ENCODE data around the gene TNRC6B. TPM values are rescaled to one million over a fixed set of nuclear protein-coding genes. Genes with fewer than 3 reads are reported as not detected.

Gene TNRC6B
- total RNA-seq, 1 experiment from 2014 or later, result 44.6 TPM

DNA sequence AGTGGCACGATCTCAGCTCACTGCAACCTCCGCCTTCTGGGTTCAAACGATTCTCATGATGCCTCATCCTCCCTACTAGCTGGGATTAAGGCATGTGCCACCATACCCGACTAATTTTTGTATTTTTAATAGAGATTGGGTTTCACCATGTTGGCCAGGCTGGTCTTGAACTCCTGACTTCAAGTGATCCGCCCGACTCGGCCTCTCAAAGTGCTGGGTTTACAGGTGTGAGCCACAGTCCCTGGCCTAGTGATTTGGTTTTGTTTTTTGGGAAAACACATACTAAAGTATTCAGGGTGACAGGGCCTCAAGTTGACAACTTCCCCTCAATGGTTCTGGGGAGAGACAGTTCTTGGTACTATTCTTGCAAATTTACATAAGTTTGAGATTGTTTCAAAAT lies 22.1 kb downstream of the TNRC6B start:
- Mint-ChIP-seq H3K9me3 (ENCODE audit: low read depth, unreplicated experiment) (no peaks in the 10 kb centered on the region), H3K27me3 (ENCODE audit: unreplicated experiment) (no peaks in the 10 kb centered on the region), H3K4me1 (ENCODE audit: low read depth, unreplicated experiment) (no peaks in the 10 kb centered on the region), H3K27ac (ENCODE audit: unreplicated experiment) (no peak overlapping the region), H3K4me3 (ENCODE audit: low read depth, unreplicated experiment) (no peak overlapping the region), H3K36me3 (ENCODE audit: insufficient read depth, unreplicated experiment) (peaks cover 3% of the 10 kb centered on the region)
- DNase-seq, result no peak
- intact Hi-C loops (cut with micrococcal nuclease; ENCODE audit: unreplicated experiment), result no loop called here
- BruUV-seq (replicated peaks), result no TSS peak
- CTCF ChIA-PET, result interaction anchor here (0.6 kb wide), 1 partner anchor 562 kb away, joined by 3 read pairs; no protein-coding TSS in a partner anchor
- TF ChIP-seq, protein P1, sequence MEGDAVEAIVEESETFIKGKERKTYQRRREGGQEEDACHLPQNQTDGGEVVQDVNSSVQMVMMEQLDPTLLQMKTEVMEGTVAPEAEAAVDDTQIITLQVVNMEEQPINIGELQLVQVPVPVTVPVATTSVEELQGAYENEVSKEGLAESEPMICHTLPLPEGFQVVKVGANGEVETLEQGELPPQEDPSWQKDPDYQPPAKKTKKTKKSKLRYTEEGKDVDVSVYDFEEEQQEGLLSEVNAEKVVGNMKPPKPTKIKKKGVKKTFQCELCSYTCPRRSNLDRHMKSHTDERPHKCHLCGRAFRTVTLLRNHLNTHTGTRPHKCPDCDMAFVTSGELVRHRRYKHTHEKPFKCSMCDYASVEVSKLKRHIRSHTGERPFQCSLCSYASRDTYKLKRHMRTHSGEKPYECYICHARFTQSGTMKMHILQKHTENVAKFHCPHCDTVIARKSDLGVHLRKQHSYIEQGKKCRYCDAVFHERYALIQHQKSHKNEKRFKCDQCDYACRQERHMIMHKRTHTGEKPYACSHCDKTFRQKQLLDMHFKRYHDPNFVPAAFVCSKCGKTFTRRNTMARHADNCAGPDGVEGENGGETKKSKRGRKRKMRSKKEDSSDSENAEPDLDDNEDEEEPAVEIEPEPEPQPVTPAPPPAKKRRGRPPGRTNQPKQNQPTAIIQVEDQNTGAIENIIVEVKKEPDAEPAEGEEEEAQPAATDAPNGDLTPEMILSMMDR (IDR thresholded peaks at IDR 0.05; ENCODE audit: unreplicated experiment), result no peak

DNA sequence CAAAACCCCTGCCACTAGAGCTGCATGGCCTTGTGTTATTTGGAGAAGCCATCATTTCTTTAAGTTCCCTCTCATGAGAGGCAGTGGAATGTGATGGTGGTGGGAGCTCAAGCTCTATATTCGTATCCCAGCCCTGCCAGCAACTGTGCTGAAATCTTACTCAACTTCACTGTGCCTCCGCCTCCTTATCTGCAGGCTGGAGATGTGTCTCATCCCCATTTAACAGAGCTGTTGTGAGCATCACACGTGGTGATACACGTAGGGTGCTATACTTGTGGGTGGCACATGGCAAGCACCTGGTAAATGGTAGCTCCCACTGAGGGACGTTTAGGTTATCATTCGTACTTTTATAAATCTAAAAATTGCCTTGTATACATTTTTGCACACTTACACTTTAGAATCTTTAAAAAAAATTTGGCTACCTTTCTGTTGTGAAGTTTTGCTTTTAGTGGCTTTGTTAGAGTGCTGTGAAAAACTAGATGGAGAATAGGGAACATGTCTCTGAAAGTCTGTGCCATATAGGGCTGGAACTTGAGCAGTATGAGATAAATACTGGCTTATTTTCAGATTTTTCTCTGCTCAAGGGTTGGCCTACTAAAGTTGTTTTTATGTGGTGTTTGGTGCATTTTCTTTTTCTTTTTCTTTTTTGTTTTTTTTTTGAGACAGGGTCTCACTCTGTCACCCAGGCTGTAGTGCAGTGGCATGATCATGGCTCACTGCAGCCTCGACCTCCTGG lies 23.2 kb downstream of the TNRC6B start:
- no TSS peak for BruUV-seq (replicated peaks)
- no peaks in the 10 kb centered on the region for H3K4me1 Mint-ChIP-seq (ENCODE audit: low read depth, unreplicated experiment)

DNA sequence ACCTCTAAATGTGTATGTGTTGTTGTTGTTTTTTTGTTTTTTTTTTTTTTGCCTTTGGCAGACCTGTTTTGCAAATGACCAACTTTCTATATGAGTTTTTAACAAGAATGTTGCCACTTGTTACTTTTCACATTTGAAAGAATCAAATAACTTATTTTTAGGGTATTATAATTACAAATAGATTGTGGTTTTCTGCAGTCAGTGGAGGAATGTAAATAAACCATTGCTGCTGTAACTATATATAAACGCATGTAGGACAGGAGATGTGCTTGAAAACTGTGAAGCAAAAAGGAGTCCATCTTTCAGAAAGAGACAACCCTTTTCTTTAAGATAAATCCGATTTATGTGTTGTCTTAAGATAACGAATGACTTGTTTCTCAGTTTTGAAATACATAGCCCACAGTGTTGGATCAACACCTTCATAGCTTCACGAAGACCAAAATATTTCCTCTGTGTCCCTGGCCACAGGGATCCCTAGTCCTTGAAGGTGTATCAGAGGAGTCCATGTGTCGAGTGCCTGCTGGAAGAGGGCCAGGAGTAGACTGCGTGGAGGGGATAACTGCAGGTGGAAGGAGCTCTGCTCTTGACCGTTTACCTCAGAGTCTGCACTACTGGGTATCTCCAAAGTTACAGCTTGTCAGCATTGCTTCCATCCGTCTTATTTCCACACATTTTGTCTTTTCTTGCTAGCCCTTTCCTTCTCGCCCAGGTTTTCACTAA lies 24.7 kb downstream of the TNRC6B start:
- no peaks in the 10 kb centered on the region for H3K4me1 Mint-ChIP-seq (ENCODE audit: low read depth, unreplicated experiment)
- H3K4me3 Mint-ChIP-seq (ENCODE audit: low read depth, unreplicated experiment), result no peak overlapping the region
- H3K27me3 Mint-ChIP-seq (ENCODE audit: unreplicated experiment), result no peaks in the 10 kb centered on the region
- no TSS peak for BruUV-seq (replicated peaks)
- CTCF ChIA-PET, result interaction anchor here (0.7 kb wide), 1 partner anchor 74 kb away, joined by 3 read pairs; no protein-coding TSS in a partner anchor
- intact Hi-C loops (cut with micrococcal nuclease; ENCODE audit: unreplicated experiment), result no loop called here
- TF ChIP-seq, protein P1 (IDR thresholded peaks at IDR 0.05; ENCODE audit: unreplicated experiment), result no peak
- no peaks in the 10 kb centered on the region for H3K9me3 Mint-ChIP-seq (ENCODE audit: low read depth, unreplicated experiment)
- no peak overlapping the region for H3K27ac Mint-ChIP-seq (ENCODE audit: unreplicated experiment)
- peaks cover 3% of the 10 kb centered on the region for H3K36me3 Mint-ChIP-seq (ENCODE audit: insufficient read depth, unreplicated experiment)
- DNase-seq, result no peak

More for the DNA sequence above, 23.2 kb downstream of the TNRC6B start:
- Mint-ChIP-seq H3K27ac (ENCODE audit: unreplicated experiment) (no peak overlapping the region), H3K36me3 (ENCODE audit: insufficient read depth, unreplicated experiment) (peaks cover 3% of the 10 kb centered on the region), H3K9me3 (ENCODE audit: low read depth, unreplicated experiment) (no peaks in the 10 kb centered on the region), H3K27me3 (ENCODE audit: unreplicated experiment) (no peaks in the 10 kb centered on the region), H3K4me3 (ENCODE audit: low read depth, unreplicated experiment) (no peak overlapping the region)
- TF ChIP-seq, protein P1 (IDR thresholded peaks at IDR 0.05; ENCODE audit: unreplicated experiment), result no peak
- DNase-seq, result no peak
- CTCF ChIA-PET, result no interaction called here
- intact Hi-C loops (cut with micrococcal nuclease; ENCODE audit: unreplicated experiment), result no loop called here

DNA sequence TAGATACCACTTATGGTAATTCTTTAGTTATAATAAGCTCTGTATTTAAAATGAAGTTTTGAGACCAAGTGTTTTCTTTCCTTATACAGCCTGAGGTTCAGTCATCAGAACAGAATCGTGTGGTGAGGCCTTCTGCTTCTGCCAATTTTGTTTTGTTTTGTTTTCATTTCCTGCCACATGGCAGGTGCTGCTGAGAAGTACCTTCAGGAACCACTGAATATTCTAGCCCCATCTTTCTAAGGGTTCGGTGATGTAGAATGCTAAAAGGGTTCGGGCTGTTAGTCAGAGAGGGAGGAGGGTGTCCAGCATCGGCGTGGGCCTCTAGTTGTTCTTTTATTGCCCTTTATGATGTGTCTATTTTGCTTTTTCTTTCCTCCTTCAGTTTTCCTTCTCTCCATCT lies 25.8 kb downstream of the TNRC6B start:
- Mint-ChIP-seq H3K27me3 (ENCODE audit: unreplicated experiment) (no peaks in the 10 kb centered on the region), H3K36me3 (ENCODE audit: insufficient read depth, unreplicated experiment) (peaks cover under 1% of the 10 kb centered on the region), H3K4me1 (ENCODE audit: low read depth, unreplicated experiment) (no peaks in the 10 kb centered on the region), H3K27ac (ENCODE audit: unreplicated experiment) (no peak overlapping the region), H3K4me3 (ENCODE audit: low read depth, unreplicated experiment) (no peak overlapping the region), H3K9me3 (ENCODE audit: low read depth, unreplicated experiment) (no peaks in the 10 kb centered on the region)
- CTCF ChIA-PET, result no interaction called here
- DNase-seq, result no peak
- TF ChIP-seq, protein P1 (IDR thresholded peaks at IDR 0.05; ENCODE audit: unreplicated experiment), result no peak
- no TSS peak for BruUV-seq (replicated peaks)
- intact Hi-C loops (cut with micrococcal nuclease; ENCODE audit: unreplicated experiment), result no loop called here
